Renal pelvis (tissue), 4 donors: Measurements from ENCODE around the gene CRABP2. TPM values are rescaled to one million over a fixed set of nuclear protein-coding genes. Genes with fewer than 3 reads are reported as not detected.

Source experiments
- DNase-seq: peaks from one replicate; pipeline ENCODE4 v3.0.0-alpha.2; 2013
- polyA plus RNA-seq, 3 donors: library from polyadenylated mRNA; unstranded; fragments of 120-200 nt; gene quantifications; one replicate each; pipeline ENCODE4 v1.2.1, GENCODE V29; 2013; ENCODE audit not compliant: insufficient read length in 3 of 3

Gene CRABP2
- polyA plus RNA-seq, 3 donors = 68.5 to 113 (median 93.8) TPM

DNA sequence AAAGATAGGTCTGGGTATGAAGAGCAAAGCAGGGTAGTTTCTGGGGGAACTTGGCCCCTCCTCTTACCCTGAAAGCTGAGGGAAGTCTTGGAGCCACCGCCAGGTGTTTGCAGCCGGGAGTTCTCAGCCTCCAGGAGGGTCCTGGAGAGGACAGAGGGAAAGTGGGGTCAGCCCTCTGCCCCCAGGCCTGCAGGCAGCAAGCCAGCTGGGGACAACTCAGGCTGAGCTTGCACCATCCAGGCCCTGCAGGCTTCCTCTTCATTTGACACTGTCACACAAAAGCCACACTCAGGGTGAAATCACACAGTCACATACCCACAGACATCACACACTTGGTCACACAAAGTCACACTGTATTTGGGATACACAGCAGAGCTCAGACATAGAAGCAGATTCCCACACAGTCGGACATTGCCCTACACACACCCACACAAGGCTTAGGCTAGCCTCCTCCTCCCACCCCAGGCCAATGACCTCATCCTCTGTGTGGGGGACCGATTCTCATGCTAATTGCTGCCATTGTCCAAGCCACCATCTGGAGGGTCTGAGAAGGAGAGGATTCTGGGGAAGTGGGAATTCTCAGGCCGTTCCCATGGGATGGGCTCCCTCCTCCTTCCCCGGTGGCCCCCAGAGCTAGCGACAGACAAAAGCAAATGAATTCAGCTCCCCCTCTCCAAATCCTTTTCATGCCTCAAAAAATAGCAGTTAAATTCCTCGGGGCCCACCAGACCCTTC is 31.8 kb downstream of the CRABP2 start:
- DNase-seq = no peak

DNA sequence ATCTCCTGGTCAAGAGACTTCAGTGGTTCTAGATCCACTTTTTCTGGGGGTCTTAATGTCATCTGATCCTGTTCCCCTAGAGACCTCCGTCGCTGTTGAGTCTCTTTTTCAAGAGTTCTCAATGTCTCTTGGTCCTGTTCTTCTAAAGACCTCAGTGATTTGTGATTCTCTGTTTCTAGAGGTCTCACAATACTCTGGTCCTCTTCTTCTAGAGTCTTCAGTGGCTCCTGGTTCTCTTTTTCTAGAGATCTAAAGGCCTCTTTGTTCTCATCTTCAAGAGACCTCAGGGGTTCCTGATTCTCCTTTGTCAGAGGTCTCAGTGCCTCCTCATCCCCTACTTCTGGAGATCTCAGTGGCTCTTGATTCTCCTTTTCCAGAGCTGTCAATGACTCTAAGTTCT is 33.6 kb downstream of the CRABP2 start:
- no peak for DNase-seq

DNA sequence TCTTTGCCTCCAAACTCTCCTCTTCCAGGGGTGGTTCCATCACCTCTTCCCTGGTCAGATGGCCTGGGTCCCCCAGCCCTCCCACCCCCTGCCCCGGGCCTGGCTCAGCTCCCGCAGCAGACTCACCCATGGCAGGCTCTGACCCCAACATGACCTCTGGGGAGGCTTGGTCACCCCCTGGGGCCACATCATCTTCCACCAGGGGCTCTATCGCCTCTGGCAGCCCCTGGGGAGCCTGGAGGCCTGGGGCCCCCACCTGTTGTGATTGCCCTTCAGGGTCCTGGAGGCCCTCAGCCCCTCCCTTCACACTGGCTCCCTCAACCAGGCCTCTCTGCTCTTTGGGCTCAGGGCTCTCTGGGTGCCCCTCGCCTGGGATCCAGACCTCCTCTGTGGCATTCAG is 34.6 kb downstream of the CRABP2 start:
- no peak for DNase-seq

DNA sequence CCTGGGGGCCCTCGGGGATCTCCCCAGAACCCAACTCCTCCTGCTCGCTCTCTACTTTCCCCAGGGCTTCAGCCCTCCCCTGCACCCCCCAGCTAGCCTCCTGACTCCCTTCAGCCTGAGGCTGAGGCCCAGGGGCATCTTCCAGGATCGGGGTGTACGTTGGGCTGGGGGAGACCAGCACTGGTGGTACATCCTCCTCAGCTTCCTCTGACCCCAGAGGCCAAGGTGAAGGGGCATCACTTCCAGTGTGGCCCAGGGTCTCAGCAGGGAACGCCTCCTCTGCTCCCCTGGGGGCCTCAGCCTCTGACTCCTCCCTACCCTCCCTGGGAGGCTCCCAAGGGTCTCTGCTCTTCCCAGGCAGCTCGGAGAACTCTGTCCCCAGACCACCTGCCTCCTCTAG is 35.0 kb downstream of the CRABP2 start:
- DNase-seq = no peak

DNA sequence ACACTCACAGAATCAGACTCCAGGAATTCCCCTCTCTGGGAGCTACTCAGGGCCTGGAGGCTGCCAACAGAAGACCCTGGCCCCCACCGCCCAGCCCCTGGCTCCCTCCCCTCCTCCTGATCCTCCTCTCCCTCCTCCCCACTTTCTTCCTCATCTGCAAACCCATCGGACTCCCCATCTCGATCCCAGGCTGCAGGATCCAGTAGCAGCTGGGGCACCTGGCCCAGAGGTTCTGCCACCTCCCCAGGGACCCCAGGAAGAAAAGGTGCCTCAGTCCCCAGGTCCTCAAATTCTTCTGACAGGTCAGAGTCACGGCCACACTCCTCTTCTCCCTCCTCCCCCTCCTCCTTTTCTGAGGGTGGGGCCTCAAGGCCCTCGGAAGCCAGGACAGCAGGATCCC is 35.6 kb downstream of the CRABP2 start:
- DNase-seq = no peak

DNA sequence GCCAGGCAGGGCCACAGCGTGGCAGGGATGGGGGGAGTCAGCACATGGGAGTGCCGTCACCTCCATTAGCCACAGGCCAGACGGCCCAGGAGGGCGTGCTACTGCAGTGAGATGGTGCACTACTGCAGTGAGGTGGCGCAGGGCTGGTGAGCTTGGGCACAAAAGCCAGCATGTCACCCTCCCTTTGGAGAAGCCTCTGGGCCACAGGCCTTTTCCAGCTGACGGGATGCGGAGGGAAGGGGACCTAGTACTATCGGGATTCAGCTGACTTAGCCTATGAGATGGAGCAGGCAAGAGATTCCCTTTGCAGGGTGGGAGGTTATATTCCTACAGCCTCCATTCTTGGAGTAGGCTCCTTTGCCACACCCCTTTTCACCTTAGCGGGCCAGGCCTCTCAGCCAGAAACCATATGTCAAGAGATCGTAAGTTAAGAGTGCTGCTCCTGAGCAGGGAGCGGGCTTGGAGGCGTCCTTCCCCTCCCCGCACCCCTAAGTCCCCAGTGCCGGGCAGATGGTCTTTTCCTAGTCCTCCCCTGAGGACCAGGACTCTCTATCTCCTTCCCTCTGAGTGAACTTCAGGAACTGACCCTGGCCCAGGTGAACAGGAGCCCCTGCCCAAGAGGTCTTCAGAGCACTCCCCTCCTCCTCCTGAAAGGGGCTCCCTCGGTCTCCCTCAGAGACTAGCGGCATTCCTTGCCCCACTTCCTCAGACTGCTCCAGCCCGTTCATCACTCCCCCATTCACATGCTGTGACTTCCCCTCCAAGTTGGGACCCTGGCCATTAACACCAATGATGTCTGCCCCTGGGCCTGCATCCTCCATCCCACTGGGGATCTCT is 36.4 kb downstream of the CRABP2 start:
- DNase-seq = no peak

DNA sequence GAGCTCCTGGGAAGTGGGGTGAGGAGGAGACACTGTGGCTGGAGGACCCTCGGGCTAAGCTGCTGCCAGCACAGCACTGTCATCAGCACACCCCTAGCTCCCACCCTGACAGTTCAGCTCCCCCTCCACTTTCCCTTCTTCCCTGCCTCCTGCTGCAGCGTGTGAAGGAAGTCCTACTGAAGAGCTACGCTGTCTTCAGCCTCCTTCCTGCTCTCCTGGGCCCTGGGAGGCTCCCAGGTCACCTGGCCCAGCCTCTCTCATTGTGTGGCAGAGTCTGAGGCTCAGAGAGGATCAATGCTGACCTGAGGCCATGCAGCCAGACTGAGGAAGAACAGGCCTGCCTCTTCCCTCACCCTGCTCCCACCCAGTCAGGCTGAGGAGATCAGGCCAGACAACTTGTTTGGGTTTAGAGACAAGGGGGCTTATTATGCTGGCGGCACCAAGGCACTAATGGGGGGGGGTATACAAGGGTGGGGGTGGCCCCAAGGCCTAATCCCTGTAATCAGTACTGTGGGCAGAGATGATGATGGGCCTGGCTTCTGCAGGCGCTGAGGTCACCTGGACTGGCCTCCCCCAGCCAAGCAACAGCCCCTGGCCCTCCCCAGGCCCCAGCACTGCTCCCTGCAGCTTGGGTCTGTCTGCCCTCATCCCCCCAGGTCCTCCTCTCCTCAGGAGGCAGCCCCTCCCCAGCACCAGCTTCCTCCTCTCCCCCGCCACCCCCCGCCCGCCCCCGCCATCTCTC is 37.2 kb downstream of the CRABP2 start:
- no peak for DNase-seq

DNA sequence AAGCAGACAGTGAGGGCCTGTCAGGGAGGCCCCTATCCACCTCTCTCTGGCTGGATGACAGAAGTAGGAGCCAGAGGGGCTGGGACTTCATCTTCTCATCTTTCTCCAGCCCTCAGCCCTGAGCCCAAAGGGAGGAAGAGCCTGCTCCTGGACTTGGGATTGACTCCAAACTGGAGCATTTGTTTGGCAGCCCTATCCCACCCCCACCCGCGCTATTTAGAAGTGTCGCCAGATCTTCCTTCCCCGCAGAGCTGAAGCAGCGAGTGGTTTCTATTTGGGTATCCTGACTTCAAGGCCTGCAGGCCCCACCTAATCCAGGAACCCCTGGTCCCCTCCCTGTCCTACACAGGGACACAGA is 37.8 kb downstream of the CRABP2 start:
- no peak for DNase-seq

DNA sequence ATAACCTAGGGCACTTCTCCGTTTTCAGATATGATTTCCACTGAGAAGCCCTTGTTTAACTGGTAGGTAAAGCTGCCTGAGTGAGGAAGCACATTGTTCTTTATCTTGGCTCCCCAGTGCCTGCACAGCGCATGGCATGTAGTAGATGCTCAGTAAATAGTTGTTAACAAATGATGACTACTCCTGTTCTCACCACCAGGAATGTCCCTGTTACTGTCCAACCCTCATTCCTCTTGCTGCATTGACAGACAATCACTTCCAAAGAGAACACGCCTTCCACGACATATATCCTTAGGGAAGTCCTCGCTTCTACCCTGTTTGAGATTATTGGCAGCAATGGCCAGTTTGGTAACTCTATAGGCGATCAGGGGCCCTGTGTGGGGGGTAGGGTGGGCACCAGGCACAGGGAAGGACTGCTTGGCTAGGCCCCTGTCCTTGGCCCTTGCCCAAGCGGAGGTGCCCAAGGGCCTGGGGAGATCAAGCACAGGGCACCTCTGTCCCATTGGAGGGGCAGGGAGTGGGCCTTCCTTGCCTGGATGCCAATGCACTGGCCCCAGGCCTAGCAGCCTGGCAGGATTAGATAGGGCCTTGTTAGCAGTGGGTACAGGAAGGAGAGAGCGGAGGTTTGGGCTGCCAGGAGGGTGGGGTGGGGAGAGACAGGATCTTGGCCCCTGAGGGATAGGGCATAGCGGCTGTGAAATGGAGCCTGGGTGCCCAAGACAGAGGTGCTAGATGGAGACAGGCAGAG is 38.3 kb downstream of the CRABP2 start:
- DNase-seq = no peak

DNA sequence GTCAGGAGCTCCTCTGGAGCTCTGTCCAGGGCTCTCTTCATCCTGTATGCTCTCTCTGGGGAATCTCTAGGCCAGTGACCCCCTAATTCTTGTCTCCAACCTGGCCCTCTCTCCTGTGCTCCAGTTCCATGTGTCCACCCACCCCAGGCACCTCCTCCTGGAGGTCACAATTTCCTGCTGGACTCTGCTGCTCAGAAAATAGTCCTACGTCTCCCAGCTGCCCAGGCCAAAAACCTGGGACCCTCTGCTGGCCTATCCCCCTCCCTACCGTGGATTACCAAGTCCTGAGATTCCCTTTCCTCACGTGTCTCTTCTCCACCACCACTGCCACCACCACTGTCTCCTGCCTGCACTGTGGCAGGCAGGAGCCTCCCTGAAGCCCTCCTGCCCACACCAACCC is 39.8 kb downstream of the CRABP2 start:
- no peak for DNase-seq

DNA sequence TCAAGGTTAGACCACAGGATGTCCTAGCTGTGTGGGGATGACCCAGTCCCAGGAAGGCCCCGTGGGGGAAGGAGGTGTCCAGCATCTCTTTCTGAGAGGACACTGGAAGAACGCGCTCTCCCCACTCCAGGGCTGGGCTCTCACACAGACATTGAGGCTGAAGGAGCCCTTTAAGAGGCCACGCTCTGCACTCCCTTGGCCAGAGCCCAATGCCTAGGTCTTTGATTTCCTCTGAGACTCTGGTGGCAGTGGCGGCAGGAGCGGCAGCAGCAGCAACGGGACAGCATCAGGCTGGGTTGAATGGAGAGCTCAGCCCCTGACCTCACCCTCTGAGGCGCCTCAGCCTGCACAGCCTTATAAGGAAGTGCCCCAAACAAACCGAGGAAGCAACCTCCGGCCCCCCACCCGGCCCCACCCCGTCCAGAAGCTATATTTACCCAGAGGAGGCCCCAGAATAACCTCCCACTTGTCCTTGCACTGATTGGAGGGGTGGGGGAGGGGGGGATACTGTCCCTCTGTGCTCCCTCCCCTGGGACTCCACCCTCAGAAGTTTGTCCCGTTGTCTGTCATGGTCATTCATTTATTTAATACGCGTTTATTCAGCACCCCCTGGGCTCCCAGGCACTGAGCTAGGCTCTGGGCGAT is 40.5 kb downstream of the CRABP2 start:
- no peak for DNase-seq

DNA sequence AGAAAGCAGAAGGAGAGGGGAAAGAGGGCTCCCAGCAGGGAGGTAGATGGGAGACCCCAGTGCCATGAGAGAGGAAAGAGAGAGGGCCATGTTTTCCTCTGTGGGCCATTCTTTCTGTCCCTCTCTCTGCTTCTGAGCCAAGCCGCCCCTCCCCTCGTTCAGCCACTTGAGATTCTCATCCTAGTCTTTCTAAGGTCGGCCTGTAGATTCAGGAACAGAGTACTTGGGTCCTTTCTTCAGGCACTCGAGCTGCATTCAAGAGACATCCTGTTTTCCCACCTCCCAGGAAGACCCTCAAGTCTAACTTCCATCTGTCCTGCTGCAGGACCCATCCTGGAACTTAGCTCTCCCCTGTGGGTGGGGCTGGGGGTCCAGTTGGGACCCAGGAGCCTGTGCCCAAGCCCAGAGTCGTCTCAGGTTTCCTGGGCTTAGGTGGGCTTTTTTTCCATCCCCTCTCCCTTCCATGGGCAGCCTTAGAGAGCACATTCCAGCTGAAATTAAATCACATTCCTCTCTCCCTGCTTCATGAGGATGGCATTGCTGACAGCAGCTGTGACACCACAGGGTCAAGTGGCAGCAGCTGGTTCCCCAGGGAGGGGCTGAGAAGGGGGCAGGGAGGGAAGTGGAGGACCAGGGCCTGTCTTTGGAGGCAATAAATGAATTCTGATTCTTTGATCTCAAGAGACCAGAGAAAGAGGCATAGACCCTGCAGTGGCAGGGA is 41.2 kb downstream of the CRABP2 start:
- peak; percentile 69 for DNase-seq

DNA sequence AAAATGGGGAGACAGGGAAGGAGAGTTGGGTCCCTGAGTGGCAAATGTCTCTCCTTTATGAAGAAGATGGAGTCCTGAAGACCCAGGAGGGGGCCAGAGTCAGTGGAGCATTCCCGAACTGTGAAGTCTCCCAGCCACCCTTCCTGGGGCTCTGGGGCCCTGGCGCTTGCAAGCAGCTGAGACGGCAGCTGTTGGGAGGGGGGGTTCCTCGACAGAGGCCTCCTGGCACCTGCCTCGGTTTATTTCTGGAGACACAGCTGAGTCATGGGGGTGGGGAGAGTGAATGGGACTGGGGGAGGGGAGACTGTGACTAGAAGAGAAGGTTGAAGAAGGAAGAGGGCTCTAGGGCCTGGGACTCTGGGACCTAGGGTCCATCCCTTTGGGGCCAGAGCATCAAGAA is 42.2 kb downstream of the CRABP2 start:
- no peak for DNase-seq

DNA sequence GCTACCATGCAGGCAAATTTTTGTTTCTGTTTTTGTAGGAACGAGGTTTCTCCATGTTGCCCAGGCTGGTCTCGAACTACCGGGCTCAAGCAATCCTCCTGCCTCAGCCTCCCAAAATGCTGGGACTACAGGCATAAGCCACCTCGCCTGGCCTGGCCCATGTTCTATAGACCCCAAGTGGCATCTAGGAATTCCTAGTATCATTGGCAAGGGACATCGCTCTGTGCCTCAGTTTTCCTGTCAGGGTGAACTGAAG is 42.7 kb downstream of the CRABP2 start:
- no peak for DNase-seq

DNA sequence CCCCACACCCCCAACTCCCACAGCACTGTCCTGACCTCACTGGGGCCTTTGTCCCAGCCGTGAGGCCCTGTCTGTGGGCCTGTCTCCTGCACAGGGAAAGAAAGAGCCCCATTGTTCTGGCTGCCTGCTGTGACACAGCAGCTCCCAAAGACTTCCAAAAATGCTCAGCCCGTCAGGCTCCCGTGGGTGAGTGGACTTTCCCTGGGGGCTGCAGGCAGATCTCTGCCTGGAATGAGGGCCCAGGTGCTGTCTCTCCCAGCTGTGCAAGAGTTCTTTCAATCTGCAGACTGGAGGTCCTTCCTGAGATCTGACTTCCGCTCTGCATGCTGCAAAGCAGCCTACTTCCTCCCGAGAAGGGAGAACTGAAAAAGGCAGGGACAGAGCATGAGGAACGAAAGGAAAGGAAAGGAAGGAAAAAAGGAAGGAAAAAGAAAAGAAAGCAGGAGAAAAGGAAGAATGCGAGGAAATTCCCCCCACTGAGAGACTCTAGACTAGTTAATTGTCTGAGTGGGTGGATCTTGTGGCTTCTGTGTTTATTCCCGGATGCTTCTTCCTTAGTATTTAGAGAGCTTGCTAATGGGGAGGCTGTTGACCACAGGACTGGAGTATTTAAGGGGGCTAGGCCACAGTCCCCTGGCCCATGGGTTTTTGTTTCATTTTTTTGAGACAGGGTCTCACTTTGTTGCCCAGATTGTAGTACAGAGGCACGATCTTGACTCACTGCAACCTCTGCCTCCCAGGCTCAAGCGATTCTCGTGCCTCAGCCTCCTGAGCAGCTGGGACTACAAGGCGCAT is 43.2 kb downstream of the CRABP2 start:
- DNase-seq = no peak

DNA sequence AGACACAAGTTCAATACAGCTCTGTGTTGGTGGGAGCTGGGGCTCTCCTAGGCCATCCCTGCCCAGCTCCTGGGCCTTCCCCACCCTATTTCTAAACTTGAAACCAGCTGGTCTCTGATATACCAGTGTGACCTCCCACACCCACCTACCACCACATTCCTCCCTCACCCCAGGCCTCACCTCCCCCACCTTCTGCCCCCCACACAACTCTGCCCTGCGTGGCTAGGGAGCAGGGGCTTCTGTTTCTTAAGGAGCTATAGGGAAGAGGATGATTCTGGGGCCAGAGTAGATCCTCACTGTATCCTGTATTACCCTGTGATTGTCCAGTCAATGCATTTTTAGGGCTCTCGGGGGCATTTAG is 44.7 kb downstream of the CRABP2 start:
- no peak for DNase-seq

DNA sequence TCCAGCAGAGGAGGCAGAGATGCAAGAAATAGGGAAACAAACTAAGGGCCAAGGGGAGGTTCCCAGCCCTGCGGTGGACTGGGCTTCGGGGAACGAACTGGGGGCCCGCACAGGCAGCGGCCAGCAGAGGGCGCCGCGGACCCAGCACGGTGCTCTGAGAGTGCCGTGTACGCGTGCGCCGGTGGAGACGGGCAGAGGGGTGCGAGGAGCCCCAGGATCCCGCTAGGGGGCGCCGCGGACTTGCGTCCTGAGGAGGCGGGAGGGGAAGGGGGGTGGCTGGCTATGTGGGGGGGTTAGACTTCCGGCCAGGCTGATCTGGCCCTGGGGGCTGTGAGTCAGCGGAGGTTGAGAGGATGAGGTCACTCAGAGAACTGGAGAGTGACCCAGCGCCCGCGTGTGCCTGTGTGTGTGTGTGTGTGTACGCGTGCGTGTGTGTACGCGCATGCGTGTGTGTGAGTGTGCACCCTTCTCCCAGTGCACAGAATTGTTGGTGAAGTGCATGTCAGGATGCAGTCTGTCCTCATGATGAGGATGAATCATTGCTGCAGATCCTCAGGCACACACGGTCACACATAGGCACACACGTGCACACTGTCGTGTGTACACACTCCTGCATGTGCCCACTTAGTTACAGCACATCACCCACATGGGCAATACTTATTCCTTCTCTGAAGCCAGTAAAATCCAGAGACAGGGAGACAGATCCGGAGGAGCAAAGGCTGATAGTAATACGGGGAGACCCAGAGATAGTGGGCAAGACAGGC is 45.2 kb downstream of the CRABP2 start:
- peak; percentile 94 for DNase-seq

DNA sequence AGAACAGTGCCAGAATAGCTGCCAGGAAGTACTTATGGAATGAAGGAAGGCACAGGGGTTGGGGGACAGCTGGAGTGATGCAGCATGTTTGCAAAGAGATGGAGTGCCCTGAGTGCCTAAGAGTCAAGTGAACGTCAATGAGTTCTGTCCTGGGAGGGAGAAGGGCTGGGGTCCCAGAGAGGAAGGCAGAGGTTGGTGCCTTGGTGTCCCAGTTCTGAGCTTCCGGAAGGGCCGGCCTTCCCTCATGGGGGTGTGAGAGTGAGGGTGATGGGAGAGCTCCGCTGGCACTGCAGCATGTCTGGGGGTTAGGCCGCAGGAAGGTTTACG is 45.8 kb downstream of the CRABP2 start:
- no peak for DNase-seq

DNA sequence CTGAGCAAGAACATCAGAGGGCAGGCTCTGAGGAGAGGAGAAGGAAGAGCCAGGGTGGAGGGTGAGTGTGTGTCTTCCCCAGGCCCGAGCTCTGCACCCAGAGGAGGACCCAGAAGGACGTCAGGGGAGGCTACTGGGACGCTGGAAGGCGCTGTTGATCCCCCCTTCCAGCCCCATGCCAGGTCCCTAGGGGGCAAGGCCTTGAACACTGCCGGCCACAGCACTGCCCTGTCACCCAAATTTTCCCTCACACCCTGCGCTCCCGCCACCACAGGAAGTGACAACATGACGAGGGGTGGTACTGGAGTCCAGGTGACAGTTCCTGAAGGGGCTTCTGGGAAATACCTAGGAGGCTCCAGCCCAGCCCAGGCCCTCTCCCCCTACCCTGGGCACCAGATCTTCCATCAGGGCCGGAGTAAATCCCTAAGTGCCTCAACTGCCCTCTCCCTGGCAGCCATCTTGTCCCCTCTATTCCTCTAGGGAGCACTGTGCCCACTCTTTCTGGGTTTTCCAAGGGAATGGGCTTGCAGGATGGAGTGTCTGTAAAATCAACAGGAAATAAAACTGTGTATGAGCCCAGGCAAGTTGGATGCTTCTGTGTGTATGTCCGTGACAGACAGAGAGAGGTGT is 46.3 kb downstream of the CRABP2 start:
- no peak for DNase-seq
